ENCODE measurements around the gene HEATR5A.
"Not testable (repeated sequence)": the region's sequence is repeated elsewhere in the genome, so short reads cannot be mapped to it uniquely, and the experiment has no call there.

Gene HEATR5A

GRCh38 chr14:31259040-31259435 is 161.3 kb downstream of the HEATR5A start:
- not testable (repeated sequence) for DNase-seq (ENCODE audit: low spot score); FAIRE-seq

GRCh38 chr14:31258427-31259039 is 161.8 kb downstream of the HEATR5A start:
- no peak for FAIRE-seq
- DNase-seq (ENCODE audit: low spot score): no peak

- not testable (repeated sequence) for FAIRE-seq; DNase-seq (ENCODE audit: low spot score)
These were observed 162.6 kb downstream of the HEATR5A start for GRCh38 chr14:31257554-31258426.

- FAIRE-seq (no peak), DNase-seq (ENCODE audit: low spot score) (no peak)
These were observed 163.2 kb downstream of the HEATR5A start for GRCh38 chr14:31257244-31257553.

- FAIRE-seq: no peak
- DNase-seq (ENCODE audit: low spot score): no peak
These were observed 163.7 kb downstream of the HEATR5A start for GRCh38 chr14:31256534-31257243.

GRCh38 chr14:31255918-31256317 is 164.4 kb downstream of the HEATR5A start:
- not testable (repeated sequence) for DNase-seq (ENCODE audit: low spot score); FAIRE-seq

GRCh38 chr14:31255286-31255685 is 165.1 kb downstream of the HEATR5A start:
- DNase-seq (ENCODE audit: low spot score) (no peak), FAIRE-seq (no peak)

GRCh38 chr14:31253746-31254471 is 166.4 kb downstream of the HEATR5A start:
- no peak for FAIRE-seq
- DNase-seq (ENCODE audit: low spot score): no peak

GRCh38 chr14:31252865-31253264 is 167.5 kb downstream of the HEATR5A start:
- DNase-seq (ENCODE audit: low spot score) (no peak), FAIRE-seq (no peak)

GRCh38 chr14:31251028-31251958 is 169.1 kb downstream of the HEATR5A start:
- DNase-seq (ENCODE audit: low spot score) (no peak), FAIRE-seq (no peak)

GRCh38 chr14:31244626-31245025 is 175.7 kb downstream of the HEATR5A start:
- no peak for DNase-seq (ENCODE audit: low spot score)
- no peak for FAIRE-seq

GRCh38 chr14:31243860-31244259 is 176.5 kb downstream of the HEATR5A start:
- no peak for FAIRE-seq
- no peak for DNase-seq (ENCODE audit: low spot score)

- not testable (repeated sequence) for FAIRE-seq; DNase-seq (ENCODE audit: low spot score)
These were observed 178.0 kb downstream of the HEATR5A start for GRCh38 chr14:31242161-31242940.
